Measurements from ENCODE around the gene MXD4.

DNA sequence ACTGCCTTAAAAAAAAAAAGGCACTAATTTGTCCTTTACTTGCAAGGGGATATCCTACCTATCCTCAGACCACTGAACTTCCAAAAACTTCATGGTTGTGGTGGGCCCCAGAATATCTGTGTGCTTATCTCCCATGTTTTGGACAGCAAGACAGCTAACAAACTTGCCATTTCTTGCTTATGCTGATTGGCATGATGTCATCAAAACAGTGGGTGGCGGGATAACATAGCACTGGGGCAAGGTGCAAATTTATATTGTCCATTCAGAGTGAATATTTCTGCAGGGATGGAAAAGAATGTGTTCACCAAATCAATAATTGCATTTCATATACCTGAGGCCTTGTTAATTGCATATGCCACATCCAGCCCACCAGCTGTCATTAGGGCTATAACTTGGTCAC, 43.5 kb downstream of the MXD4 start:
- TF ChIP-seq, protein P1, sequence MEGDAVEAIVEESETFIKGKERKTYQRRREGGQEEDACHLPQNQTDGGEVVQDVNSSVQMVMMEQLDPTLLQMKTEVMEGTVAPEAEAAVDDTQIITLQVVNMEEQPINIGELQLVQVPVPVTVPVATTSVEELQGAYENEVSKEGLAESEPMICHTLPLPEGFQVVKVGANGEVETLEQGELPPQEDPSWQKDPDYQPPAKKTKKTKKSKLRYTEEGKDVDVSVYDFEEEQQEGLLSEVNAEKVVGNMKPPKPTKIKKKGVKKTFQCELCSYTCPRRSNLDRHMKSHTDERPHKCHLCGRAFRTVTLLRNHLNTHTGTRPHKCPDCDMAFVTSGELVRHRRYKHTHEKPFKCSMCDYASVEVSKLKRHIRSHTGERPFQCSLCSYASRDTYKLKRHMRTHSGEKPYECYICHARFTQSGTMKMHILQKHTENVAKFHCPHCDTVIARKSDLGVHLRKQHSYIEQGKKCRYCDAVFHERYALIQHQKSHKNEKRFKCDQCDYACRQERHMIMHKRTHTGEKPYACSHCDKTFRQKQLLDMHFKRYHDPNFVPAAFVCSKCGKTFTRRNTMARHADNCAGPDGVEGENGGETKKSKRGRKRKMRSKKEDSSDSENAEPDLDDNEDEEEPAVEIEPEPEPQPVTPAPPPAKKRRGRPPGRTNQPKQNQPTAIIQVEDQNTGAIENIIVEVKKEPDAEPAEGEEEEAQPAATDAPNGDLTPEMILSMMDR (conservative IDR thresholded peaks at IDR 0.05): no peak
- no peak for TF ChIP-seq ZFX (IDR thresholded peaks at IDR 0.05)

All from C4-2B (cell line).